AG08396 (cell line): ENCODE results near the gene ABCA2.

Experiments used
- DNase-seq: peaks from one replicate; pipeline ENCODE4 v3.0.0; 2012; ENCODE audit warnings: low spot score, mixed read lengths

The ABCA2 gene

GRCh38 chr9:136980669-136981478, 47.2 kb downstream of the ABCA2 start:
- no peak for DNase-seq

- DNase-seq: no peak
Measured at GRCh38 chr9:136979769-136980587, 48.1 kb downstream of the ABCA2 start.

GRCh38 chr9:136978865-136979544, 49.0 kb downstream of the ABCA2 start:
- DNase-seq: no peak

GRCh38 chr9:136978073-136978864, 49.8 kb downstream of the ABCA2 start:
- DNase-seq: peak; percentile 98

- DNase-seq: no peak
Measured at GRCh38 chr9:136977649-136978072, 50.4 kb downstream of the ABCA2 start.

- peak; percentile 52 for DNase-seq
Measured at GRCh38 chr9:136977223-136977622, 50.8 kb downstream of the ABCA2 start, which contains the start of gene PTGDS. Gene PTGDS, plus strand, starts transcription at chr9:136977504. Its CDS starts 75 bp downstream, at chr9:136977579.

- DNase-seq: peak; percentile 50
Measured at GRCh38 chr9:136975644-136976043, 52.4 kb downstream of the ABCA2 start.

GRCh38 chr9:136974817-136975535, 53.1 kb downstream of the ABCA2 start:
- DNase-seq: no peak

- no peak for DNase-seq
Measured at GRCh38 chr9:136973618-136974617, 54.1 kb downstream of the ABCA2 start.

- DNase-seq: no peak
Measured at GRCh38 chr9:136972743-136973142, 55.3 kb downstream of the ABCA2 start.

GRCh38 chr9:136972335-136972734, 55.7 kb downstream of the ABCA2 start:
- no peak for DNase-seq

- no peak for DNase-seq
Measured at GRCh38 chr9:136971746-136972145, 56.3 kb downstream of the ABCA2 start.

GRCh38 chr9:136970361-136970760, 57.7 kb downstream of the ABCA2 start:
- no peak for DNase-seq

- no peak for DNase-seq
Measured at GRCh38 chr9:136969774-136970173, 58.3 kb downstream of the ABCA2 start.

- no peak for DNase-seq
Measured at GRCh38 chr9:136969150-136969549, 58.9 kb downstream of the ABCA2 start.

- no peak for DNase-seq
Measured at GRCh38 chr9:136968333-136969127, 59.5 kb downstream of the ABCA2 start.

GRCh38 chr9:136965771-136966484, 62.1 kb downstream of the ABCA2 start:
- DNase-seq: peak; percentile 49

- DNase-seq: no peak
Measured at GRCh38 chr9:136964833-136965422, 63.1 kb downstream of the ABCA2 start.
